Activated B cell treated with CpG ODN at 0.5 μM for 24 hours (primary cell): Measurements from ENCODE around the gene MATCAP1. TPM values are rescaled to one million over a fixed set of nuclear protein-coding genes. Genes with fewer than 3 reads are reported as not detected.

Experiments used
- ATAC-seq: fragments of 200-7000 bp; cut with Tn5 transposase; one replicate; pipeline ENCODE4 v1.10.0; 2021; ENCODE audit warnings: low read depth, mild to moderate bottlenecking, moderate library complexity
- CTCF ChIA-PET: fragments of 350-600 bp; sonication (Branson Sonifier 250); formaldehyde crosslinking; loops from one replicate; lab custom pipeline; 2021; ENCODE audit warnings: antibody characterized with exemption; lab: Charles Lee
- POLR2A ChIA-PET: fragments of 350-600 bp; sonication (Branson Sonifier 250); formaldehyde crosslinking; loops from one replicate; lab custom pipeline; 2021; ENCODE audit warnings: antibody characterized with exemption; lab: Charles Lee
- DNase-seq: peaks from one replicate; pipeline ENCODE4 v3.0.0; 2022
- H3K27ac Mint-ChIP-seq: one replicate; pipeline ENCODE4 v1.8.0; 2020; ENCODE audit warnings: mixed read lengths
- H3K27me3 Mint-ChIP-seq: one replicate; pipeline ENCODE4 v1.8.0; 2021; ENCODE audit warnings: mixed read lengths
- H3K36me3 Mint-ChIP-seq: one replicate; pipeline ENCODE4 v1.8.0; 2021; ENCODE audit warnings: low read depth, mixed read lengths
- H3K4me1 Mint-ChIP-seq: one replicate; pipeline ENCODE4 v1.8.0; 2021; ENCODE audit warnings: mixed read lengths
- H3K4me3 Mint-ChIP-seq: one replicate; pipeline ENCODE4 v1.8.0; 2020; ENCODE audit warnings: mild to moderate bottlenecking, mixed read lengths
- H3K9me3 Mint-ChIP-seq: one replicate; pipeline ENCODE4 v1.8.0; 2020; ENCODE audit warnings: mixed read lengths
- CTCF ChIP-seq: fragments of 200-600 bp; IDR thresholded peaks from one replicate; pipeline ENCODE4 v1.8.0; 2022; ENCODE audit warnings: antibody characterized with exemption, mild to moderate bottlenecking
- intact Hi-C: fragments of 100-400 bp; cut with micrococcal nuclease; formaldehyde crosslinking; loops from one replicate; pipeline ENCODE4 v1.15.1; 2024
- total RNA-seq: library from RNA; stranded (reverse); gene quantifications from 2 replicates; pipeline ENCODE4 v1.2.3, GENCODE V29; 2022

The MATCAP1 gene
- total RNA-seq, 1 donor from 2014 or later = 18.7 TPM

GRCh38 chr16:67202426-67202825, 18.7 kb upstream of the MATCAP1 start:
- H3K36me3 Mint-ChIP-seq = peaks cover 53% of the 10 kb centered on the region
- H3K27me3 Mint-ChIP-seq = no peaks in the 10 kb centered on the region
- CTCF ChIA-PET = no interaction called here
- H3K27ac Mint-ChIP-seq = no peak overlapping the region
- no peak for TF ChIP-seq CTCF
- intact Hi-C loops = no loop called here
- ATAC-seq = no peak
- peaks cover 2% of the 10 kb centered on the region for H3K4me1 Mint-ChIP-seq
- POLR2A ChIA-PET = no interaction called here
- DNase-seq = no peak
- no peak overlapping the region for H3K4me3 Mint-ChIP-seq
- no peaks in the 10 kb centered on the region for H3K9me3 Mint-ChIP-seq

- Mint-ChIP-seq H3K9me3 (no peaks in the 10 kb centered on the region), H3K4me1 (peaks cover 4% of the 10 kb centered on the region), H3K27ac (no peak overlapping the region), H3K4me3 (no peak overlapping the region), H3K36me3 (peaks cover 59% of the 10 kb centered on the region), H3K27me3 (no peaks in the 10 kb centered on the region)
- intact Hi-C loops = no loop called here
- ChIA-PET CTCF (no interaction called here), POLR2A (no interaction called here)
- no peak for DNase-seq
- TF ChIP-seq CTCF = no peak
- ATAC-seq = no peak
These were observed 17.9 kb upstream of the MATCAP1 start for GRCh38 chr16:67201411-67202345.

- Mint-ChIP-seq H3K27me3 (no peaks in the 10 kb centered on the region), H3K36me3 (peaks cover 68% of the 10 kb centered on the region), H3K4me3 (no peak overlapping the region), H3K4me1 (peaks cover 8% of the 10 kb centered on the region), H3K27ac (no peak overlapping the region), H3K9me3 (no peaks in the 10 kb centered on the region)
- CTCF ChIA-PET = no interaction called here
- POLR2A ChIA-PET = no interaction called here
- ATAC-seq (no peak), DNase-seq (no peak)
- intact Hi-C loops = no loop called here
- TF ChIP-seq CTCF = no peak
These were observed 16.7 kb upstream of the MATCAP1 start for GRCh38 chr16:67200491-67200890.

GRCh38 chr16:67199808-67200198, 16.0 kb upstream of the MATCAP1 start:
- ATAC-seq = peak; percentile 27
- CTCF ChIA-PET = no interaction called here
- no peak for DNase-seq
- H3K4me1 Mint-ChIP-seq = peaks cover 8% of the 10 kb centered on the region
- intact Hi-C loops = no loop called here
- POLR2A ChIA-PET = interaction anchor here (0.6 kb wide), 1 partner anchor 151 kb away, joined by 6 read pairs; no protein-coding TSS in a partner anchor
- TF ChIP-seq CTCF = no peak
- H3K9me3 Mint-ChIP-seq = no peaks in the 10 kb centered on the region
- no peak overlapping the region for H3K27ac Mint-ChIP-seq
- no peaks in the 10 kb centered on the region for H3K27me3 Mint-ChIP-seq
- H3K36me3 Mint-ChIP-seq = peaks cover 75% of the 10 kb centered on the region
- H3K4me3 Mint-ChIP-seq = no peak overlapping the region

- DNase-seq = no peak
- peaks cover 8% of the 10 kb centered on the region for H3K4me1 Mint-ChIP-seq
These were observed 15.4 kb upstream of the MATCAP1 start, which contains the start of gene ELMO3 for GRCh38 chr16:67199011-67199807. Gene ELMO3 (plus strand): TSS chr16:67199131. CDS start chr16:67199327, 196 bp downstream.

More at GRCh38 chr16:67199011-67199807, 15.4 kb upstream of the MATCAP1 start, which contains the start of gene ELMO3:
- no peaks in the 10 kb centered on the region for H3K9me3 Mint-ChIP-seq
- peak within 1 kb of the TSS; percentile 65 for H3K27ac Mint-ChIP-seq
- ChIA-PET CTCF (no interaction called here), POLR2A (interaction anchor here (0.6 to 1.7 kb wide), 2 partner anchors 45 to 151 kb away, joined by 6 read pairs; no protein-coding TSS in a partner anchor)
- ATAC-seq = peak; percentile 20
- no peaks in the 10 kb centered on the region for H3K27me3 Mint-ChIP-seq
- no peak for TF ChIP-seq CTCF
- intact Hi-C loops = no loop called here
- no peak within 1 kb of the TSS for H3K4me3 Mint-ChIP-seq
- H3K36me3 Mint-ChIP-seq = peaks cover 74% of the 10 kb centered on the region
